Bronchial epithelial cell (primary cell): Measurements from ENCODE around the gene PHF5A. TPM values are rescaled to one million over a fixed set of nuclear protein-coding genes. Genes with fewer than 3 reads are reported as not detected.

ENCODE experiments used
- DNase-seq: peaks from one replicate; pipeline ENCODE4 v3.0.0-alpha.2; 2010; ENCODE audit warnings: low read depth
- FAIRE-seq: peaks from 2 replicates; lab custom pipeline; 2011; peaks lifted over from hg19 to GRCh38; lab: Jason Lieb, UNC
- H3K27me3 ChIP-seq: 2 replicates; pipeline ENCODE4 v1.5.1; 2011; ENCODE audit warnings: low read length; ENCODE audit not compliant: control insufficient read depth, insufficient read depth
- H3K36me3 ChIP-seq: 2 replicates; pipeline ENCODE4 v1.5.1; 2011; ENCODE audit warnings: low read length; ENCODE audit not compliant: control insufficient read depth, insufficient read depth
- H3K4me3 ChIP-seq: 2 replicates; pipeline ENCODE4 v1.5.1; 2011; ENCODE audit warnings: mild to moderate bottlenecking, low read depth, low read length, control low read depth
- total RNA-seq: library from RNA; depleted of rRNA; stranded (reverse); fragments of >200 nt; gene quantifications from 2 replicates; pipeline ENCODE4 v1.2.1, GENCODE V29; 2014
- TF ChIP-seq, protein P1 (sequence below): IDR thresholded peaks from 2 replicates; pipeline ENCODE4 v1.5.1; 2011; ENCODE audit warnings: mild to moderate bottlenecking, moderate library complexity, low read length, control low read depth, inconsistent platforms; ENCODE audit not compliant: insufficient read depth, severe bottlenecking

PHF5A gene
- total RNA-seq, 1 donor from 2014 or later, result 111 TPM

DNA sequence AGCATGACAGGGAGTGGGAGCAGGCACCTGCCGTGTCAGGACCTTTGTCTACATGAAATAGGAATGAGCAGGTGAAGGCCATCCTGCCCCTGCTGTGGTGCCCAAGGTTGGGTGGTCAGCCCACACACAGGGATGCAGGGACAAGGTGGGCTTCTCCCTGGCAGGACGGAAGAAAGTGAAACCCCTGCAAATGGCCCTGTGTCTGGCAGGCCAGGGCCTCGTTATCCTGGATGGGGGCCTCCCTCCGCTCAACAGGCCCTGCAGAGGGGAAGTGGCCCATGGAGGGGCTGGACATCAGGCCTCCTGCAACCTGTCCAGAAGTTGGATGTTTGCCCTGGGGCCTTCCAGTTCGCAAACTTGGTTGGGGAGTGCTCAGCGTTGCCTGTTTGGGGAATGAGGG, 36.8 kb downstream of the PHF5A start:
- DNase-seq (no peak), FAIRE-seq (no peak)
- no peak overlapping the region for H3K4me3 ChIP-seq
- TF ChIP-seq, protein P1, sequence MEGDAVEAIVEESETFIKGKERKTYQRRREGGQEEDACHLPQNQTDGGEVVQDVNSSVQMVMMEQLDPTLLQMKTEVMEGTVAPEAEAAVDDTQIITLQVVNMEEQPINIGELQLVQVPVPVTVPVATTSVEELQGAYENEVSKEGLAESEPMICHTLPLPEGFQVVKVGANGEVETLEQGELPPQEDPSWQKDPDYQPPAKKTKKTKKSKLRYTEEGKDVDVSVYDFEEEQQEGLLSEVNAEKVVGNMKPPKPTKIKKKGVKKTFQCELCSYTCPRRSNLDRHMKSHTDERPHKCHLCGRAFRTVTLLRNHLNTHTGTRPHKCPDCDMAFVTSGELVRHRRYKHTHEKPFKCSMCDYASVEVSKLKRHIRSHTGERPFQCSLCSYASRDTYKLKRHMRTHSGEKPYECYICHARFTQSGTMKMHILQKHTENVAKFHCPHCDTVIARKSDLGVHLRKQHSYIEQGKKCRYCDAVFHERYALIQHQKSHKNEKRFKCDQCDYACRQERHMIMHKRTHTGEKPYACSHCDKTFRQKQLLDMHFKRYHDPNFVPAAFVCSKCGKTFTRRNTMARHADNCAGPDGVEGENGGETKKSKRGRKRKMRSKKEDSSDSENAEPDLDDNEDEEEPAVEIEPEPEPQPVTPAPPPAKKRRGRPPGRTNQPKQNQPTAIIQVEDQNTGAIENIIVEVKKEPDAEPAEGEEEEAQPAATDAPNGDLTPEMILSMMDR, result no peak
- no peaks in the 10 kb centered on the region for H3K27me3 ChIP-seq
- peaks cover 13% of the 10 kb centered on the region for H3K36me3 ChIP-seq

GRCh38 chr22:41429951-41430332, 38.5 kb downstream of the PHF5A start:
- TF ChIP-seq, protein P1, result no peak
- DNase-seq (no peak), FAIRE-seq (no peak)
- Histone ChIP-seq H3K36me3 (peaks cover 4% of the 10 kb centered on the region), H3K4me3 (no peak overlapping the region), H3K27me3 (no peaks in the 10 kb centered on the region)

- TF ChIP-seq, protein P1, result no peak
- no peak for FAIRE-seq
- H3K36me3 ChIP-seq, result peaks cover 2% of the 10 kb centered on the region
These were observed 39.1 kb downstream of the PHF5A start for GRCh38 chr22:41429232-41429950.

GRCh38 chr22:41425660-41426365, 42.7 kb downstream of the PHF5A start:
- FAIRE-seq (peak; percentile 82), DNase-seq (no peak)

More at GRCh38 chr22:41429232-41429950, 39.1 kb downstream of the PHF5A start:
- Histone ChIP-seq H3K27me3 (no peaks in the 10 kb centered on the region), H3K4me3 (no peak overlapping the region)
- peak; percentile 69 for DNase-seq

DNA sequence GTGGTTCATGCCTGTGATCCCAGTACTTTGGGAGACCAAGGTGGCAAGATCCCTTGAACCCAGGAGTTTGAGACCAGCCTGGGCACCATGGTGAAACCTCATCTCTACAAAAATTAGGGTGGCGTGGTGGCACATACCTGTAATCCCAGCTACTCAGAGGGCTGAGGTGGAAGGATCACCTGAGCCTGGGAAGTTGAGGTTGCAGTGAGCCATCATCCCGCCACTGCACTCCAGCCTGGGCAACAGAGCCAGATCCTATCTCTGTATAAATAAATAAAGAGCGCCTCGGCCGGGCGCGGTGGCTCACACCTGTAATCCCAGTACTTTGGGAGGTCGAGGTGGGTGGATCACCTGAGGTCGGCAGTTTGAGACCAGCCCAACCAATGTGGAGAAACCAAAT, 49.8 kb downstream of the PHF5A start:
- no peaks in the 10 kb centered on the region for H3K36me3 ChIP-seq
- H3K4me3 ChIP-seq, result no peak overlapping the region
- no peaks in the 10 kb centered on the region for H3K27me3 ChIP-seq
- TF ChIP-seq, protein P1, result no peak
- DNase-seq (no peak), FAIRE-seq (no peak)

More at GRCh38 chr22:41425660-41426365, 42.7 kb downstream of the PHF5A start:
- no peaks in the 10 kb centered on the region for H3K27me3 ChIP-seq
- TF ChIP-seq, protein P1, result no peak
- no peaks in the 10 kb centered on the region for H3K36me3 ChIP-seq
- no peak overlapping the region for H3K4me3 ChIP-seq
